NCI-H128 (cell line): Measurements from ENCODE around the gene RNF227.
"Not testable (repeated sequence)": the region's sequence is repeated elsewhere in the genome, so short reads cannot be mapped to it uniquely, and the experiment has no call there.

Source experiments
- DNase-seq: peaks from one replicate; lab custom pipeline; 2025; ENCODE audit not compliant: unreplicated experiment; lab: John Stamatoyannopoulos, UW

The RNF227 gene

DNA sequence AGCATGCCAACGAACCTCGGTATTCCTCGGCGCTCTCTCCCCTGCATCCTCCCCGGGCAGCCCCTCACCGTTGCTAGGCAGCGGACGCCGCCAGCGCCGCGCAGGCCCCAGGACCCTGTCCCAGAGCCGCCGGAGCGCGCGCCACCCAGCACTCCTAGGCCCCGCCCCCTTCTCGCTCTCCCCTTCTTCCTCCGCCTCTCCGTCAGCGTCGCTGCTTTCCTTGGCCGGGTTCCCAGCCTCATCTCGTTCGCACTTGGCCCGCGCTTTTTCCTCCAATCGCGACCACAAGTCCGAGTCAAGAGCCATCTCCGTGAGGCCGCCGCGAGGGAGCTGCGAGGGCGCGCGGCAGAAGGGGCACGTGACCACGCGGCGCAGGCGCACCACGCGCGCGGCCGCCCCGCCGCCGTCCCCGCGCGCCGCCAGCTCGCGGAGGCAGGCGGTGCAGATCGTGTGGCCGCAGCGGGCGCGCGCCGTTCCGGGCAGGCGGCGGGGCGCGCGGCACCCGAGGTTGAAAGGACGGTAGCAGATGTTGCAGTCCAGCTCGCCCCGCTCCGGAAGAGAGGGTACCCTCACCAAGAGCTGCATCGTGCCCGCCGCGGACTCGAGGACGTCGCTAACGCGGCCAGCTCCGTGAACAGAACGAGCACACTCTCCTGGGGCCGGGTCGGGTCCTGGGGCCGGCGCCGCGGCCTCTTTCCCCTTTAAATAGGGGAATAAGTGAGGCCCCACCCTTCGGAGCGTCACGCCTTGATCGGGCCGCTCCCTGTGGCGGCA, at the start of gene RNF227:
Gene RNF227 (minus strand): TSS at position 679 of the 774 bp plus-strand sequence. CDS start 94 bp downstream, at position 585.
- peak; percentile 93 for DNase-seq

DNA sequence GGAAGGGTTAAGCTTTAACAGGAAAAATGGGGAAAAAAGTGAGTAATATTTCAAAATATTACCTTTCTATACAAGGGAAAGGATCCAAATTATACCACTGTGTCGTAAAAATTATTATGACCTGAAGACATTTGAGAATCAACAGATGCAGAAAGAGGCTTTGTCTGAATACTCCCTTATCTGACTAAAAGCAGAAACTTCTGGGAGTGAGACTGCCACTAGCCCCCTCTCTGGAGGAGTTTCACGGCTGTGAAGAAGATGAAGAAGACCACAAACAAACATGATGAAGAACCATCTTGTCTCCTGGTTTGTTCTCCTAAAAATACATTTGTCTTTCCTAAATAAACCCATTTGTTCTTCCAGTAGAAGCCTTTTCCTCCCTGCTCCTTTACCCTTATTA, 45.3 kb upstream of the RNF227 start:
- no peak for DNase-seq

DNA sequence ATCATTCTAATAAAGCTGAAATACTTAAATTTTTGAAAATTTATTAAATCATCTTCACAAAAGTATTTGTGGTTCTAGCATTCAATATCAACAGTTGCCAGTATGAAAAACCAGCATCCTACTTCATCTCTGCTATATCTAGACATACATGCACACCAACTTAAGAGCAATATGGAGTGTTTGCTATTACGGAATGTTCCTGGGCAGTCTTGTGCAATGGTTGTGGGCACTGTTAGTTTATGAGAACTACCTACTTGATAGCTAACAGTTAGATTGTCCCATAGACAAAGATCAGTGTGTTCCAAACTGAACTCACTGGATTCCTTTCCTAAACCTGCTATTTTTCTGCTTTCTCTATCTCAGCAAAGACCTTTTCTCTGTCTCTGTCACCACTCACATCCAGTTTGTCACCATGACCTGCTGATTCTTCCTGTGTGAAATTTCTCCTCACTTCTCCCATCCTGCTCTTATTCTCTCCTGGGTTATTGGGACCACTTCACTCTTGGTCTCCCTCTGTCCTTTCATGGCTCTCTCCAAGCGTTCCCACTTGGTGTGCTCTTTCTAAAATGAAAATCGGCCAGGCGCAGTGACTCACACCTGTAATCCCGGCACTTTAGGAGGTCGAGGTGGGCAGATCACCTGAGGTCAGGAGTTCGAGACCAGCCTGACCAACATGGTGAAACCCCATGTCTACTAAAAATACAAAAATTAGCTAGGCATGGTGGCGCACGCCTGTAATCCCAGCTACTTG, 43.6 kb upstream of the RNF227 start:
- DNase-seq: no peak

DNA sequence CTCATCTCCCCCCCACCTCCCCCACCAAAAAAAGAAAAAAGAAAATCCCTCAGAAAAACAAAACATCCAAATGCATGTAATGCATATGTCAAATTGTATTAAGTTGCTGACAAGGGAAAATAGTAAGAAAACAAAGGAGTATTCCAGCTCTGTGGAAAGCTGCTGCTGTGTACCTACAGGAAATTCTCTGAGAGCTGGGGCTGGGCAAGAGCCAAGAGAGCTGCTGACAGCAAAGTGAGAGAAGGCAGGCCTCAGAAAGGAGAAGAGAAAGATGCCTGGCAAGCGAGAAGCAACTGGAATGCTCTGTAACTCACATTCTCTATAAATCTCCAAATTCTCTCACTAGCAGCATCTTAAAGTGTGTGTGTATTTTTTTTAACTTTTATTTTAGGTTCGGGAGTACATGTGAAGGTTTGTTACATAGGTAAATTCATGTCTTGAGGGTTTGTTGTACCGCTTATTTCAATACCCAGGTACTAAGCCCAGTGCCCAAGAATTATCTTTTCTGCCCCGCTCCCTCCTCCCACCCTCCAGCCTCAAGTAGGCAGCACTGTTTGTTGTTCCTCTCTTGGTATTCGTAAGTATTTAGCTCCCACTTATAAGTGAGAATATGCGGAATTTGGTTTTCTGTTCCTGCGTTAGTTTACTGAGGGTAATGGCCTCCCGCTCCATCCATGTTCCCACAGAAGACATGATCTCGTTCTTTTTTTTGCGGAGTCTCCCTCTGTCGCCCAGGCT, 40.3 kb upstream of the RNF227 start:
- no peak for DNase-seq

DNA sequence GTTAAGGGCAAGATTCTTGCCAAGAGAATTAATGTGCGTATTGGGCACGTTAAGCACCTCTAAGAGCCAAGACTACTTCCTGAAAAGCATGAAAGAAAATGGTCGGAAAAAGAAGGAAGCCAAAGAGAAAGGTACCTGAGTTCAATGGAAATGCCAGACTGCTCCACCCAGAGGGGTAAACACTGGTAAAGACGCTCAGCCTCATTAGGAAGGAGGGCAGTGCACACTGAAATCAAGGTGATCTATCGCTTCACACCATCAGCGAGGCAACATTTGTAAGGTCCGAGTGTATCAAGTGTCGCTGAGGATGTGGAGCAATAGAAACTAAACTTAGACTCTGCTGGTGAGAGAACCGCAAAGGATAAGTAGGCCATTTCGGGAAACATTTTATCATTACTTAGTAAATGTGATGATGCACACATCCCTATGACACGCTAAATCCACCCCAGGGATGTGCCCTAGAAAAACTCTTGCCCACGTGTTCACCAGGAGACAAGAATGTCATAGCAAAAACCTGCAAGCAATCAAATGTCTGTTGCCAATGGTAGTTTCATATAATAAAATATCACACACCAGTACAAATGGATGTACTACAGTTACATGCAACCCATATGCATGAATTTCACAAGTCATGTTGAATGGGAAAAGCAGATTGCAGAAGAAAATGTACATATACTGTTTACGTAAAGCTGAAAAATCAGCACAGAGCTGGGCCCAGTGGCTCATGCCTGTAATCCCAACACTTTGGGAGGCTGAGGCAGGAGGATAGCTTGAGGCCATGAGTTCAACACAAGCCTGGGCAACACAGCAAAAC, 39.5 kb upstream of the RNF227 start:
- DNase-seq: no peak

DNA sequence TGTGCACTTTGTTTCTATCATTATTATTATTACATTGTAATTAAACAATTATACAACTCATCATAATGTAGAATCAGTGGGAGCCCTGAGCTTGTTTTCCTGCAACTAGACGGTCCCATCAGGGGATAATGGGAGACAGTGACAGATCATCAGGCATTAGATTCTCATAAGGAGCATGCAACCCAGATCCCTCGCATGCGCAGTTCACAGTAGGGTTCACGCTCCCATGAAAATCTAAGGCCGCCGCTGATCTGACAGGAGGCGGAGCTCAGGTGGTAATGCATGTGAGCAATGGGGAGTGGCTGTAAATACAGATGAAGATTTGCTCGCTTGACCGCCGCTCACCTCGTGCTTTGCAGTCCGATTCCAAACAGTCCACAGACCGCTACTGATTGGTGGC, 37.2 kb upstream of the RNF227 start:
- DNase-seq: not testable (repeated sequence)

DNA sequence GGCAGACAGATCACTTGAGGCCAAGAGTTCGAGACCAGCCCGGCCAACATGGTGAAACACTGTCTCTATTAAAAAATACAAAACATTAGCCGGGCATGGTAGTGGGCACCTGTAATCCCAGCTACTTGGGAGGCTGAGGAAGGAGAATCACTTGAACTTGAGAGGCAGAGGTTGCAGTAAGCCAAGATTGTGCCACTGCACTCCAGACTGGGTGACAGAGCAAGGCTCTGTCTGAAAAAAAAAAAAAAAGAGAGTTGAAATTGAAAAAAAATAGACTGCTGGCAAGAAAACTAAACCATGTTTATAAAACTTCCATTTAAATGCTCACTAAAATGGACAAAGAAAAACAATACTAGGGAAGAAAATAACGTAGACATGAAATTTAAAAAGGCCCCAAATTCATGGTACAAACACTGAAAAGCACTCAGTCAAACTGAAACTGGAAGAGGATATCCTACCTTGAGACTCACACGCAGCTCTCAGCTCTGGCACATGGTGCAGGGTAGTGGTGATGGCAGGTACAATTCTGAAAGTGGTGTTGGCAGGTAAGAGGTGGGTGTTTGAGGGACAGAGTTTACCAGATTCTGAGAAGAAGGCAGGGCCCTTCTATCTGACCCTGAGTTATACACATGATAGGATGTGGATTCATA, 35.2 kb upstream of the RNF227 start:
- DNase-seq: no peak

DNA sequence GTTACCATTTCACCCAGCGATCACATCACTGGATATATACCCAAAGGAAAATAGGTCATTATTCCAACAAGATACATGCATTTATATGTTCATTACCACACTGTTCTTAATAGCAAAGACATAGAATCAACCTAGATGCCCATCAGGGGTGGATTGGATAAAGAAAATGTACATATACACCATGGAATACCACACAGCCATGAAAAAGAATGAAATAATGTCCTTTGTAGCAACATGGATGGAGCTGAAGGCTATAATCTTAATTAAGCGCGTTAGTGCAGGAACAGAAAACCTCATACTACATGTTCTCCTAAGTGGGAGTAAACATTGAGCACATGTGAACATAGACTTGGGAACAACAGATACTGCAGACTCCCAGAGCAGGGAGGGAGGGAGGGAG, 34.5 kb upstream of the RNF227 start:
- no peak for DNase-seq

DNA sequence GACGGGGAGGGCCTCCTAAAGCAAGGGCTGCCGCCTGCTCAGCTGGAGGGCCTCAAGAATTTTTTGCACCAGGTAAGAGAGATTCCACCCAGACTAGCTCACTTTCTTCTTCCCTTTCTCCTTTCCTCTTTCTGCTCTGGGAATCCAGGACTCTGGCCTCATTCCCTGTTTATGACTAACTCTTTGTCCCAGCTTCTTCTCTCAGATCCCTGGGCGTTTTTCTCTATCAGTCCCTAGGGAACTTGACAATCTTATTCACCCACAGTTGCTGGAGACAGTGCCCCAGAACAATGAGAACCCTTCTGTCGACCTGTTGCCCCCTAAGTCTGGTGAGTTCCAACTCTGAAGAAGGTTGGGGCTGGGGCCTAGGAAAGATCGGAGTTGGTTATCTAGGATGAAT, 31.6 kb upstream of the RNF227 start:
- no peak for DNase-seq

DNA sequence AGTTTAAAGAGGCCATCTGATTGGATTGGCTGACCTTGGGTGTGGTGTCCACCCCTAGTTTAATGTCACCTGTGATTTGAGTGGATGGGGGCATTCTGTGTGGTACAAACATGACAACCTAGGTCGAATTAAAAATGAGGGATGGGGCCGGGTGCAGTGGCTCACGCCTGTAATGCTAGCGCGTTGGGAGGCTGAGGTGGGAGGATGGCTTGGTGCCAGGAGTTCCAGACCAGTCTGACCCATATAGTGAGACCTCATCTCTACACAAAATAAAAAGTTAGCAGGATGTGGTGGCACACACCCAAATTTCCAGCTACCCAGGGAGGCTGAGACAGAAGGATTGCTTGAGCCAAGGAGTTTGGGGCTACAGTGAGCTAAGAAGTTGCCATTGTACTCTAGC, 30.4 kb upstream of the RNF227 start:
- no peak for DNase-seq

DNA sequence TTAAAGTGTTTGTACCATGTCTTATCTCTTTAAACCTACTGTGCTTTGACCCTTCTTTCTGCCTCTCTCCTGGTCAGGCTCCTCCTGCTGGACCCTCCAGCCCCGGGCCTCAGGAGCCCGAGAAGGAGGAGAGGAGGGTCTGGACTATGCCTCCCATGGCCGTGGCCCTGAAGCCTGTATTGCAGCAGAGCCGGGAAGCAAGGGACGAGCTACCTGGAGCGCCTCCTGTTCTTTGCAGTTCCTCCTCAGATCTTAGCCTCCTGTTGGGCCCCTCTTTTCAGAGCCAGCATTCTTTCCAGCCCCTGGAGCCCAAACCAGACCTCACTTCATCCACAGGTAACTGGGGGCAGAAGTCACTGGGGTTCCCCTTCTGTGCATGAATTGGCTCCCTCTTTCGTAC, 29.6 kb upstream of the RNF227 start:
- no peak for DNase-seq

DNA sequence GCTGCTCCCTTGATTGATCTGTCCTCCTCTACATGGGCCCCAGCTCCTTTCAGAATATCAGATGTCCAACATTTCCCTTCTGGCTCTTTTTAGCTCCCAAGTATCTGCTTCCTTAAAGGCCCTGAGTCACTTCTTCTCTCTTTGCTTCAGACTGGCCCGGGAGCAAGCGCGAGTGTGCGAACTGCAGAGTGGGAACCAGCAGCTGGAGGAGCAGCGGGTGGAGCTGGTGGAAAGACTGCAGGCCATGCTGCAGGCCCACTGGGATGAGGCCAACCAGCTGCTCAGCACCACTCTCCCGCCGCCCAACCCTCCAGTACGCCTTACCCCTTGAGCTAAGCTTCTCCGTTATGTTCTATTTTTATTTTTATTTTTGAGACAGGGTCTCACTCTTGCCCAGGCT, 28.2 kb upstream of the RNF227 start:
- DNase-seq: no peak

DNA sequence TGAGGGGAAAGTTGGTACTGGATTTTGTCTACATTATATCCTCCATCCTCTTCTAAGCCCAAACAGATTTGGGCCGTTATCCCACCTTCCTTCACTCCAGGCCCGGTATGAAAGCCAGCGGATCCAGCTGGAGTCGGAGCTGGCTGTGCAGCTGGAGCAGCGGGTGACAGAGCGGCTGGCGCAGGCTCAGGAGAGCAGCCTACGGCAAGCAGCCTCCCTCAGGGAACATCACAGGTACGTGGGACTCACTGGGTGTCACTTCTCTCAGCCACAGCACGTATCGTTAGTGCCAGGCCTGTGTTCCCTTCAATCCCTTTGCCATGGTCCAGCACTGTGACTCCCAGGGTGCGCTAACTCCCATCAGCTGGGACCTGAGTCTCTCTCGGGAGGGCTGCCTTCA, 27.2 kb upstream of the RNF227 start:
- no peak for DNase-seq

DNA sequence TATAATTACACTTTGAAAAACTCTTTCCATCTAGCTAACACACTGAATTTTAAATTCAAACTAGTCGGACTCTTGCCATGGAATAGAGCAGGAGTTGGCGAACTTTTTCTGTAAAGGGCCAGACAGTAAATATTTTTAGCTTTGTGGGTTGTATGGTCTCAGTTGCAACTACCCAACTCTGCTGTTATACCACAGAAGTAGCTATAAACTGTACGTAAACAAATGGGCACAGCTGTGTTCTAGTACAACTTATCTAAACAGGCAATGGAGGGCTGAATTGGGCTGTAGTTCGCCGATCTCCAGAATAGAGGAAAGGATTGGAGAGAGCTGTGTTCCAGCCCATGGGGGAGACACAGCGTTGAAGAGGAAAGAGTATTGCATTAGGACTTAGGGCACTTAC, 24.7 kb upstream of the RNF227 start:
- DNase-seq: no peak

DNA sequence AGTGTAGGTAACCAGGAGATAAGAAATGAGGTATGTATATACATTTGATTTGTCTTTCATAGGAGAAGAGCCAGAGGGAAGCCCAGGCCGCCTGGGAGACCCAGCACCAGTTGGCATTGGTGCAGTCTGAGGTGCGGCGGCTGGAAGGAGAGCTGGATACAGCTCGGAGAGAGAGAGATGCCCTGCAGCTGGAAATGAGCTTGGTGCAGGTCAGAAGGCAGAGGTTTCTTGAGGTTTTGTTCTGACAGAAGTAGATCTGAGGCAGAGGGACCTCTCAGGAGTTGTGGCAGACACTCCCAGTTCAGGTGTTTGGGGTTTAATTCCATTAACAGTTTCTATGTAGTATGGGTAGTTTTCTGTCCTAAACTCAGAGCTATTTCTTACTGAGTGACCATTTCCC, 23.9 kb upstream of the RNF227 start:
- DNase-seq: no peak

DNA sequence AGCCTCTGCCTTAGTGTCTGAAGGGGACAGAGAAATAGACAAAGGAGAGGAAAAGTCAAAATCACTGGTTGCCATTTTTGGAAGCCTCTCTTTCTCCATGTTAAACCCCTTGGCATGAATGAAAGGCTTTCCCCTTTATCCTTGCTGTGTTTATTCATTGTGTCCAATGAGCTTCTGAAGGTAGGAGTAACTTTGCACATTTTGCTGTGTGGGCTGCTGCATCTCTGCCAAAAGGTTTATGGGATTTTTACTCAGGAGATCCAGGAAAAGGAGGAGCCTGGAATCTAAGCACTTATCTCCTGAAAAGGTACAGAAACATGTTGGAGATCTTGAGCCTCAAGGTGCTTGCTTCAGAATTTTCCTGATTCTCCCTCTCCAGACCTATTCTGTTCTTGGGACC, 19.8 kb upstream of the RNF227 start:
- DNase-seq: no peak

DNA sequence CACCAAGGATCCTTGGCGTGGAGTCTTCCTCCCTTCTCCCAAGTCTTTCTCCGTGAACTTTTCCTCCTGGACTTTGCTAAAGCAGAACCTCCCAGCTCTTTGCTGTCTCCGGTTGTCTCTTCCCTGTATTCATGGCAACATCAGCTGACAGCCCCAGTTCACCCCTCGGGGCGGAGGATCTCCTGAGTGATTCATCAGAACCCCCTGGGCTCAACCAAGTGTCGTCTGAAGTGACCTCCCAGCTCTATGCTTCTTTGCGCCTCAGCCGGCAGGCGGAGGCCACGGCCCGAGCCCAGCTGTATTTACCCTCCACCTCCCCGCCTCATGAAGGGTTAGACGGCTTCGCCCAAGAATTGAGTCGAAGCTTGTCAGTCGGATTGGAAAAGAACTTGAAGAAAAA, 16.9 kb upstream of the RNF227 start:
- no peak for DNase-seq

DNA sequence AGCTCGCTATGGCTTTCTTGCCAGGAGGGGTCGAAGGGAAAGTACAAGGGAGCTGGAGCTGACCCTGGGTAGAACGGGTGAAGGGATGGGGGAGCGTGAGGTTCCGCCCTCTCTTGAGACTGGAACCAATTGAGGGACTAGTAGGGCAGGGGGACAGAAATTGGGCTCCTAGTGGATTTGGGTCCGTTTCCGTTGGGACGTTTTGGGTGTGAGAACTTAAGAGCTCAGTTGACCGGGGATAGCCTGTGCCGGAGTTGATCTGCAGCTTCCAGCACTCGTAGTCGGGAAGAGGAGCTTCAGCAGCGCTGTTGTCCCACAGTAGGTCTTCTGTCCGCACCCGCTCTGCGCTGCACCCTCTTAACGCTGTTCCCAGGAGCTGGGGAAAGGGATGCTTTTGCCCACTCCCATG, 16.4 kb upstream of the RNF227 start:
- no peak for DNase-seq

DNA sequence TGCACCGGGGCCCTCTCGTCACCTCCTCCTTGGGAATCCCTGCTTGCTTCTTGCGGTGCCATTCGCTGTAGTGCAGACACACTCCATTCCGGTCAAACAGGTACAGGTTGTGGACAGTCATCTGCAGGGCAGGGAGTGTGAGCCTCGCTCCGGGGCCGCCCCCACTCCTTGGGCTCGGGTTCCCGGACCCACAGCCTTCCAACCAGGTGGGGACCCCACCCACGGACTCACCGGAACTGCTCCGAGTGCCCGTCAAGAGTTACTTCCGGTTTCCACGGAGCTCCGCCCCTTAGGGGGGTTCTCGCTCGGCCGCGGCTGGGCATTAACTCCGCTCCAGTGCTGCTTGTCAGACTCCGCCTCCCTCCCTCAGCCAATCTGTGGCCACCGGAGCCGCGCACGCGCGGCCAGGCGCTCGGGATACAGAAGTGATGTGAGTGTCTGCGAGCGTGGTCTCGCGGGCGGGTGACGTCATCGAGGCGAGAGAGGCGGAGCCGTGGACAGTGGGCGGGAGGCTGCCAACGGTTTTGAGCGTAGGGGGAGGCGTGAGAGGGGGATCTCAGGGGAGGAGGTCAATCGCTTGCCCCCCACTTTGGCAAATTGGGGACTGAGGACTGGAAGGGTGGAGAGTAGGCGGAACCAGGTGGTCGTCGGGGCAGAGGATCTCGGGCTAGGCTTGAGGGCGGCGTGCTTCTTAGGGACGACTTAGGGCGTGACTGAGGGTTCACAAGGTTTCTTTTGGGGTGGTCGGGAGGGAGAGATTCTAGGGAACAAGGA, 15.8 kb upstream of the RNF227 start, which contains the start of the genes CNTROB and TRAPPC1:
Gene CNTROB (plus strand): TSS at position 498 of the 774 bp plus-strand sequence. CDS start 874 bp downstream, outside the sequence.
Gene TRAPPC1 (minus strand): TSS at position 238 of the 774 bp plus-strand sequence. CDS start 117 bp downstream, at position 121.
- peak; percentile 91 for DNase-seq
